Measurements from ENCODE around the gene CCDC85A. TPM values are rescaled to one million over a fixed set of nuclear protein-coding genes. Genes with fewer than 3 reads are reported as not detected.

Gene CCDC85A
- total and polyA plus RNA-seq, 9 donors: 0.17 to 6.8 (median 0.65) TPM

GRCh38 chr2:56364902-56365301 is 181.1 kb downstream of the CCDC85A start:
- intact Hi-C loops (cut with DNase I): no loop called here
- WGBS, 3 donors: 79 to 85% (median 79%) methylated on average over 2 of the region's 2 CpGs
- H3K9me3 ChIP-seq: no peaks in the 10 kb centered on the region
- H3K4me3 ChIP-seq: no peak overlapping the region
- TF ChIP-seq CTCF (IDR thresholded peaks at IDR 0.05): no peak
- no peak for TF ChIP-seq EP300 (IDR thresholded peaks at IDR 0.05)
- no peak for TF ChIP-seq POLR2A (IDR thresholded peaks at IDR 0.05)
- no peaks in the 10 kb centered on the region for H3K36me3 ChIP-seq
- H3K27ac ChIP-seq: no peak overlapping the region
- no peaks in the 10 kb centered on the region for H3K27me3 ChIP-seq
- no peak for DNase-seq
- no peaks in the 10 kb centered on the region for H3K4me1 ChIP-seq (ENCODE audit: insufficient read depth)

GRCh38 chr2:56369316-56369715 is 185.5 kb downstream of the CCDC85A start:
- H3K27ac ChIP-seq: no peak overlapping the region
- TF ChIP-seq EP300 (IDR thresholded peaks at IDR 0.05) (no peak), CTCF (IDR thresholded peaks at IDR 0.05) (no peak), POLR2A (IDR thresholded peaks at IDR 0.05) (no peak)
- H3K27me3 ChIP-seq: no peaks in the 10 kb centered on the region
- no peak overlapping the region for H3K4me3 ChIP-seq
- intact Hi-C loops (cut with DNase I): no loop called here
- no peak for DNase-seq
- 78 to 94% (median 88%) methylated on average over 2 of the region's 2 CpGs for WGBS, 3 donors
- H3K4me1 ChIP-seq (ENCODE audit: insufficient read depth): no peaks in the 10 kb centered on the region
- no peaks in the 10 kb centered on the region for H3K9me3 ChIP-seq
- H3K36me3 ChIP-seq: no peaks in the 10 kb centered on the region

- intact Hi-C loops (cut with DNase I): loop anchor here in 1 of 4 donors (10.0 kb wide), 1 partner anchor 1023 kb away; no protein-coding TSS in a partner anchor
- TF ChIP-seq POLR2A (IDR thresholded peaks at IDR 0.05) (no peak), EP300 (IDR thresholded peaks at IDR 0.05) (no peak), CTCF (IDR thresholded peaks at IDR 0.05) (no peak)
- Histone ChIP-seq H3K36me3 (no peaks in the 10 kb centered on the region), H3K4me1 (ENCODE audit: insufficient read depth) (no peaks in the 10 kb centered on the region), H3K4me3 (no peak overlapping the region), H3K27me3 (no peaks in the 10 kb centered on the region), H3K9me3 (no peaks in the 10 kb centered on the region), H3K27ac (no peak overlapping the region)
- WGBS, 3 donors: 90 to 96% (median 92%) methylated on average over 6 of the region's 6 CpGs
- no peak for DNase-seq
Observed at GRCh38 chr2:56372071-56372656, 188.4 kb downstream of the CCDC85A start.

GRCh38 chr2:56375251-56375650 is 191.5 kb downstream of the CCDC85A start:
- DNase-seq: no peak
- Histone ChIP-seq H3K4me3 (no peak overlapping the region), H3K36me3 (no peaks in the 10 kb centered on the region), H3K27ac (no peak overlapping the region), H3K27me3 (no peaks in the 10 kb centered on the region), H3K4me1 (ENCODE audit: insufficient read depth) (no peaks in the 10 kb centered on the region), H3K9me3 (no peaks in the 10 kb centered on the region)
- TF ChIP-seq CTCF (IDR thresholded peaks at IDR 0.05): no peak
- no peak for TF ChIP-seq POLR2A (IDR thresholded peaks at IDR 0.05)
- TF ChIP-seq EP300 (IDR thresholded peaks at IDR 0.05): no peak
- intact Hi-C loops (cut with DNase I): loop anchor here in 1 of 4 donors (10.0 kb wide), 1 partner anchor 1020 kb away; no protein-coding TSS in a partner anchor
- WGBS, 3 donors: 51 to 64% (median 58%) methylated on average over 1 of the region's 1 CpG

Data from ovary (tissue), 9 donors.